Hepatocyte (in vitro differentiated cells): ENCODE measurements around the gene PLGRKT.

Source experiments
- EZH2 ChIP-seq: fragments of 200-600 bp; sonication (generic); IDR thresholded peaks from 2 replicates; pipeline ENCODE4 v1.6.1; 2016; ENCODE audit warnings: antibody characterized with exemption, mild to moderate bottlenecking, borderline replicate concordance
- TF ChIP-seq, protein P1 (sequence below): fragments of 200-600 bp; sonication (generic); IDR thresholded peaks from 2 replicates; pipeline ENCODE4 v1.5.1; 2016; ENCODE audit warnings: antibody characterized with exemption, mild to moderate bottlenecking; ENCODE audit not compliant: poor library complexity

DNA sequence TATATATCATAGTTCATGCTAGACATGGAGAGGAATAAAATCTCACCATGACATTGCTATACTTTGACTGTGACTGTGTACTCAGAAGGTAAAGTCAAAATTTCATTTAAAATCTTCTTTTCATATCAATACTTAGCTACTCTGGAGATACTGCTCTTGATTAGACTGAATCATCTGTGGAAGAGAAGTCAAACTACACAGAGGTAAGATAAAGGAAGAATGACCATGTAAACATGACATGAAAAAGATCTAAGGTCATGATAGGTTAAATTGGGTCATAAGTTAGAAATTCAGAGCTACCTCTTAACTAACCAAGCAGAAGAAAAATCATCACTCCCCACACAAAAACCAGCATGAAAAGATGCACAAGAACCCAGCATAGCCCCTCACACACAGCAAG lies 53.3 kb downstream of the PLGRKT start:
- TF ChIP-seq, protein P1, sequence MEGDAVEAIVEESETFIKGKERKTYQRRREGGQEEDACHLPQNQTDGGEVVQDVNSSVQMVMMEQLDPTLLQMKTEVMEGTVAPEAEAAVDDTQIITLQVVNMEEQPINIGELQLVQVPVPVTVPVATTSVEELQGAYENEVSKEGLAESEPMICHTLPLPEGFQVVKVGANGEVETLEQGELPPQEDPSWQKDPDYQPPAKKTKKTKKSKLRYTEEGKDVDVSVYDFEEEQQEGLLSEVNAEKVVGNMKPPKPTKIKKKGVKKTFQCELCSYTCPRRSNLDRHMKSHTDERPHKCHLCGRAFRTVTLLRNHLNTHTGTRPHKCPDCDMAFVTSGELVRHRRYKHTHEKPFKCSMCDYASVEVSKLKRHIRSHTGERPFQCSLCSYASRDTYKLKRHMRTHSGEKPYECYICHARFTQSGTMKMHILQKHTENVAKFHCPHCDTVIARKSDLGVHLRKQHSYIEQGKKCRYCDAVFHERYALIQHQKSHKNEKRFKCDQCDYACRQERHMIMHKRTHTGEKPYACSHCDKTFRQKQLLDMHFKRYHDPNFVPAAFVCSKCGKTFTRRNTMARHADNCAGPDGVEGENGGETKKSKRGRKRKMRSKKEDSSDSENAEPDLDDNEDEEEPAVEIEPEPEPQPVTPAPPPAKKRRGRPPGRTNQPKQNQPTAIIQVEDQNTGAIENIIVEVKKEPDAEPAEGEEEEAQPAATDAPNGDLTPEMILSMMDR, result no peak
- no peak for TF ChIP-seq EZH2
